Eye (tissue), 1 donor: ENCODE results near the gene KRTAP4-1.
"Not testable (repeated sequence)": the region's sequence is repeated elsewhere in the genome, so short reads cannot be mapped to it uniquely, and the experiment has no call there.

Source experiments
- DNase-seq: peaks from one replicate; pipeline ENCODE4 v3.0.0-alpha.2; 2015

The KRTAP4-1 gene

DNA sequence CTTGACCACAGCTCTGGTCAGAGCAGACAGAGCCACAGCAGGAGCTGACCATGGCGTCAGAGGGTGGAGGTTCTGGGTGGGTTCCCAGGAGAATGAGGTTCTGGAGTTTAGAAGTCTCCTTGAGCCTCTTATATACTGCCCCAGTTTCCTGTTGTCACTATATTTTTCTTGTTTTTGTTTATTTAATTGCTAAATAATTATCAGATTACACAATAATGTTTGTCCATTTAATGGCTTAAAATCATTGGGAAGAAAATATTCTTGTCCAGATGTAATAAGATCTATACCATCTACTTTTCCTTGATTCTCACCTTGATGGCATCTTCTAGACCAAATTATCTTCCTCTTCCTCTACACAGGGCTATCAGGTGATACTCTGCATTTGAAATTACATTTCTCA, 16.6 kb downstream of the KRTAP4-1 start, which contains the start of gene KRTAP4-3:
Gene KRTAP4-3, minus strand, starts transcription at position 101 of the 400 bp plus-strand sequence. Its CDS starts 49 bp downstream, at position 52.
- DNase-seq = no peak

DNA sequence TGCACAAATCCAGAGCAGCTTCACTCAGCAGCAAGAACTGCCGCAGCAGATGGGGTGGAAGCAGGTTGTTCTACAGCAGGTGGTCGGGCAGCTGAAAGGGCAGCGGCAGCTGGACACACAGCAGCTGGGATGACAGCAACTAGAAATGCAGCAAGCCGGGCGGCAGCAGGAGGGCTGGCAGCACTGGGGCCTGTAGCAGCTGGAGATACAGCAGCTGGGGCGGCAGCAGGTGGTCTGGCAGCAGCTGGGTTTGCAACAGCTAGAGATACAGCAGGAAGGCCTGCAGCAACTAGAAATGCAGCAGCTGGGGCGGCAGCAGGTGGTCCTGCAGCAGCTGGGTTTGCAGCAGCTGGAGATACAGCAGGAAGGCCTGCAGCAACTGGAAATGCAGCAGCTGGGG, 17.1 kb downstream of the KRTAP4-1 start:
- no peak for DNase-seq

DNA sequence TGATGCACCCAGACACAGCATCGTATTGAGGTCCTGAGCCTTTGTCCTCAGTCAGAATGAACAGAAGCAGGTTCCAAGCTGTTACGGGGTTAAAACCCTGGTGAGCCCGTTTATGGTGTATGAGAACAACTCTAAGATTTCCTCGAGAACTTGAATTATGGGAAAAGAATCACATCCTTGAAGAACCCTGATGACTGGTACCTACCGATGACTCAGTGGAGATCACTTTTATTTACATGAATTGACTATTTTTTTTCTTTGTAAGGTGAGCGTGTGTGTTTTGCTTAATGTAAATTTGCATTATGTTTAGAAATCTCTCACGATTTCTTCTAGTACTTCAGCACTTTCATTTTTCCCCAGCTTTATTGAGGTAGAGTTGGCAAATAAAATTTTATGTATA, 20.9 kb downstream of the KRTAP4-1 start:
- no peak for DNase-seq

DNA sequence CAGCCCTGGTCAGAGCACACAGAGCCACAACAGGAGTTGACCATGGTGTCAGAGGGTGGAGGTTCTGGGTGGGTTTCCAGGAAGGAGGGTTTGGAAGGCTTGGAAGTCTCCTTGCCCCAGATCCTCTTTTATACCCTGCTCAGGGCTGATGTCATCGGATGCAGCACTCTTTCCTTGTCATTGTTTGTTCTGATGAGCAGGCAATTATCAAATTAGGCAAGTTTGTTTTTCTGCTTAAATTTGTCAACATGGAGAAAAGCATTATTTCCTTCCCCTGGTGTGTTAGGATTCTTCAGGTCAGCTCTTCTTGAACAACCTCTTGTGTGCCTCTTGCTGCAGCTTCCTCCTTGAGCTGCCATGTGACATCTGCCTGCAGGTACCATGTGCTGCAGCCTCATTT, 24.1 kb downstream of the KRTAP4-1 start, which contains the start of gene KRTAP4-4:
Gene KRTAP4-4, minus strand, starts transcription at position 101 of the 400 bp plus-strand sequence. Its CDS starts 57 bp downstream, at position 44.
- no peak for DNase-seq

DNA sequence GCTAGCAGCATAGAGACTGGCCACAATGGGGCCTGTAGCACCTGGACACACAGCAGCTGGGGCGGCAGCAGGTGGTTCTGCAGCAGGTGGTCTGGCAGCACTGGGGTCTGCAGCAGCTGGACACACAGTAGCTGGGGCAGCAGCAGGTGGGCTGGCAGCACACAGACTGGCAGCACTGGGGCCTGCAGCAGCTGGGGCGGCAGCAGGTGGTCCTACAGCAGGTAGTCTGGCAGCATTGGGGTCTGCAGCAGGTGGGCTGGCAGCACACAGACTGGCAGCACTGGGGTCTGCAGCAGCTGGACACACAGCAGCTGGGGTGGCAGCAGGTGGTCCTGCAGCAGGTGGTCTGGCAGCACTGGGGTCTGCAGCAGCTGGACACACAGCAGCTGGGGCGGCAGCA, 24.5 kb downstream of the KRTAP4-1 start:
- DNase-seq = not testable (repeated sequence)

DNA sequence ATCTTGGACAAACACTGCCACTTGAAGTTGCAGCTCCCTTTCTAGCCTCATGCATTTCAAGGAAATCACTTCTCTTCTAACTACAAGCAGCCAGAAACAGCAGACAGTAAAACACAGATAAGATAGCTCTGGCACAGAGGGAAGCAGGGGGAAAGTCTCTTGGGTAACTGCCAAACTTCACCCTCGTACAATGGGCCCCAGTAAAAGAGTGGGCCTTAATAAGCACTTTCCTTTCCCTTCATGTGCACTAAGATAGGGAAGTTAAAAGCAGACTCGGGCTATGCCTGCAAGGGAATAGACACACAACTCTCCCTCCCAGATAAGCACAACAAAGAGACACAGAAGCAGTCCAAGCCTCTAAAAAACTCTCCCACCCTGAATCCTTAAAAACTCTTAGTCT, 30.9 kb downstream of the KRTAP4-1 start:
- DNase-seq = no peak

DNA sequence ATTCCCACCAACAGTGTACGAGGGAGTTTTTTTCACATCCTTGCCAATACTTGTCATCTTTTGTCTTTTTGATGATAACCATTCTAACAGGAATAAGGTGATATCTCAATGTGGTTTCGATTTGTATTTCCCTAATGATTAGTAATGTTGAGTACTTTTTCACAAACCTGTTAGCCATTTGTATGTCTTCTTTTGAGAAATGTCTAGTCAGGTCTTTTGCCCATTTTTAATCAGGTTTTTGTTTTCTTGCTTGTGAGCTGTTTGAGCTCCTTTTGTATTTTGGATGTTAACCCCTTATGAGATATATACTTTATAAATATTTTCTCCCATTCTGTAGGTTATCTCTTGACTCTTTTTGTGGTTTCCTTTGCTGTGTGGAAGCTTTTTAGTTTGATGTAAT, 33.2 kb downstream of the KRTAP4-1 start:
- no peak for DNase-seq

DNA sequence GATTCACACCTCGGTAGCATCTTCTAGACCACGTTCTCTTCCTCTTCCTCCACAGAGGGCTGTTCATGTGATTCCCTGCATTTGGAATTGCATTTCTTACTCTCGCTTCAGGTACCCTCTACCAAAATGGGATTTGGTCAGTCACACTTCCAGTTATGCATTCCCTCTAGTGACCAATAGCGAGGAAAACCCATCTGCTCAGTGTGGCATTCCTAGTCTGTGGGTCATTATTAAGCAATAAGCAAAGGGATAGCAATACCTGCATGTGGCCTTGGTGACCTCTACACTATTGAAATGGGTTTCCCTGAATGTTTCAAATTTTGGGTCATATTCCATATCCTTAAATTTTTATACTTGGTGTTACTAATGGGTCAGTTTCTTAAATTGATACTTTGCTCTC, 34.7 kb downstream of the KRTAP4-1 start:
- no peak for DNase-seq

DNA sequence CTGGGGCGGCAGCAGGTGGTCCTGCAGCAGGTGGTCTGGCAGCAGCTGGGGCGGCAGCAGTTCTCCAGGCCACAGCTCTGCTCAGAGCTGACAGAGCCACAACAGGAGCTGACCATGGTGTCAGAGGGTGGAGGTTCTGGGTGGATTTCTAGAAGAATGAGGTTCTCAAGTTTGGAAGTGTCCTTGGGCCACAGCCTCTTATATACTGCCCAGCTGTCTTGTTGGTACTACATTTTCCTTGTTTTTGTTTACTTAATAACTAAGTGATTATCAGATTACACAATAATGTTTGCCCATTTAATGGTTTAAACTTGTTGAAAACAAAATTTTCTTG, 35.1 kb downstream of the KRTAP4-1 start, which contains the start of gene KRTAP4-5:
Gene KRTAP4-5, minus strand, starts transcription at position 174 of the 334 bp plus-strand sequence. Its CDS starts 58 bp downstream, at position 116.
- DNase-seq = no peak

DNA sequence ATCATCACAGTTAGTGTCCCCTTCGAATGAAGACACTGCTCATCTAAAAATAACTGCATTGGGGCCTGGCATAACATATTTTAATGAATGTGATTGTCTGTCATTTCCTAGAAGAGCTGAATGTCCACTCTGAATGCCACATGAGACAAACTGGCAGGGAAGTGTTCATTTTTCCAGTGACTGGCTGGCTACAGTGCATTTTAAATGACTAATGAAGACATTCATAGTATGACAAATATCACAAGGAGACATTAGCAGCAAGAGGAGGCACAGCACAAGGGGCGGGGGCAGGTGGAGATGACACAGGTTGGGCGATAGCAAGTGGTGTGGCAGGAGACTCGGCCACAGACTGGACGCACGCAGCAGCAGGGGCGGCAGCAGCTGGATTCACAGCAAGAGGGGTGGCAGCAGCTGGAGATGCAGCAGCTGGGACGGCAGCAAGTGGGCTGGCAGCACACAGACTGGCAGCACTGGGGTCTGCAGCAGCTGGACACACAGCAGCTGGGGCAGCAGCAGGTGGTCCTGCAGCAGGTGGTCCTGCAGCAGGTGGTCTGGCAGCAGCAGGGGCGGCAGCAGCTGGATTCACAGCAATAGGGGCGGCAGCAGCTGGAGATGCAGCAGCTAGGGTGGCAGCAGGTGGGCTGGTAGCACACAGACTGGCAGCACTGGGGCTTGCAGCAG, 35.6 kb downstream of the KRTAP4-1 start:
- DNase-seq = peak; percentile 6

DNA sequence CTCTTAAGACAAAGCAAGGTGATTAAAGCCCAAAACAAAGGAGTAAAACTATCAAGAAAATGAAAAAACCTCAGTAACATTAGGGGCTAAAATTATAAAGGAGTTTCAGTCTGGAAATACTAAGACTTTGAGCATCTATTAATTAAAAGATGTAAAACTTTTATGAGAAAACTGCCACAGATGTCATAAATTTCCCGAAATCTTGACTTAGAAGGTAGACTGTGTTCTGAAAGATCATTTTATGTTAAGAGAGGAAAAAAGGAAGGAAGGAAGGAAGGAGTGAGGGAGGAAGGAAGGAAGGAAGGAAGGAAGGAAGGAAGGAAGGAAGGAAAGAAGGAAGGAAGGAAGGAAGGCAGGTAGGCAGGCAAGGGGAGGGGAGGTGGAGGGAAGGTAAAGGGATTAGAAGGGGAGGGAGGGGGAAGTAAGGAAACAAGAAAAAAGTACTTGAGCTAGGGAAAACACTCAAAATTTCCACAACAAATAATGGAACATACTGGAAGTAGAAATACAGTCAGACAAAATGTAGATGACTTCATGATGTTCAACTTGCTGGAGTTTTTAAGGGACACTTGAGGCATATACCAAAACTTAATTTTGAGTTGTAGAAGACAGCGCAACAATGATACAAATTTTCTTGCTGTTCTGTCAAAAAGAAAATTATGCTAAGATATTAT, 37.0 kb downstream of the KRTAP4-1 start:
- no peak for DNase-seq

DNA sequence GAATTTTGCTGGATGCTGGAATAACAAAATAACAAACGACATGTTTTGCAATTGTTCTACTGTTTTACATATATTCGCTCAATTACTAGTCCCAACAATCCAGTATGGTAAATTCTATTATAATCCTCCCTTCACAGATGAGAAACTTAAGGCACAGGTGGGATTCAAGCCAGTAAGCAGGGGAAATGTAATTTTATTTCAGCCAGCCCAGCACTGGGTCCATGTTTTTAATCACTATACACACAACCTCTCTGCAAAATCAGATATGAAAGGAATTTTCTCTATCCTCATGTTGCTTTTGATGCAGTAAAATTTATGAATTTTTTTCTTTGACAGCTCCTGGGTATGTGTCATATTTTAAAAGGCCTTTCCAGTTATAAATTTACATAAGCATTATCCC, 39.5 kb downstream of the KRTAP4-1 start:
- DNase-seq = no peak

DNA sequence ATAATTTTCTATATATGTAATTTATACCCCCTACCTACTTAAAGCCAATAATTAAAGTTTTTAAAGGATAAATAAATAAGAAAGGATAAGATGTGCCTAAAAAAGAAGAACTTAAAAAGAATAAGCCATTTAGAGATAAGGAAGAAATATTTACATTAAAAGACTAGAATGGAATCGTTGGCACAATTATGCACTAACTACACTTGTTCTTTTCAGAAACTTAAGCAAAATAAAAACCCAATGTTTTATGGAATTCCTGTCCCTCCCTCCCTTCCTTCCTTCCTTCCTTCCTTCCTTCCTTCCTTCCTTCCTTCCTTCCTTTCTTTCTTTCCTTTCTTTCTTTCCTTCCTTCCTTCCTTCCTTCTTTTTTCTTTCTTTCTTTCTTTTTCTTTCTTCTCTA, 39.9 kb downstream of the KRTAP4-1 start:
- no peak for DNase-seq

DNA sequence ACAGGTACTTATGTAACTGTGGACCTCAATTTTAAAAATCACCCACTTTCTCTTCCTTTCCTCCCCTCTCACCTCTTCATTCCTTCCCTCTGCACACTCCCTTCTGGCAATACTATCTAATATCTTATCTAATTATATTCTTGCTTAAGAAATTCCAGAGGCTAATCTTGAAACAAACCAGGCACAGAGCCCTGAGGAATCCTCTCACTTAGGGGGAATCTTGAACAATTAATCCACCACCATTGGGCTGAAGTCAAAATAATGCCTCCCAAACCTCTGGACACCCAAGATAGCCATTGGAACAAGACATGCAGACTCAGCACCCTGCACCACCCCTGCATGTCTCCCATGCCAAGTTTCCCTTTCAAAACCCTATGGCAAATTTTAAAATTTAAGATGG, 43.4 kb downstream of the KRTAP4-1 start:
- no peak for DNase-seq

DNA sequence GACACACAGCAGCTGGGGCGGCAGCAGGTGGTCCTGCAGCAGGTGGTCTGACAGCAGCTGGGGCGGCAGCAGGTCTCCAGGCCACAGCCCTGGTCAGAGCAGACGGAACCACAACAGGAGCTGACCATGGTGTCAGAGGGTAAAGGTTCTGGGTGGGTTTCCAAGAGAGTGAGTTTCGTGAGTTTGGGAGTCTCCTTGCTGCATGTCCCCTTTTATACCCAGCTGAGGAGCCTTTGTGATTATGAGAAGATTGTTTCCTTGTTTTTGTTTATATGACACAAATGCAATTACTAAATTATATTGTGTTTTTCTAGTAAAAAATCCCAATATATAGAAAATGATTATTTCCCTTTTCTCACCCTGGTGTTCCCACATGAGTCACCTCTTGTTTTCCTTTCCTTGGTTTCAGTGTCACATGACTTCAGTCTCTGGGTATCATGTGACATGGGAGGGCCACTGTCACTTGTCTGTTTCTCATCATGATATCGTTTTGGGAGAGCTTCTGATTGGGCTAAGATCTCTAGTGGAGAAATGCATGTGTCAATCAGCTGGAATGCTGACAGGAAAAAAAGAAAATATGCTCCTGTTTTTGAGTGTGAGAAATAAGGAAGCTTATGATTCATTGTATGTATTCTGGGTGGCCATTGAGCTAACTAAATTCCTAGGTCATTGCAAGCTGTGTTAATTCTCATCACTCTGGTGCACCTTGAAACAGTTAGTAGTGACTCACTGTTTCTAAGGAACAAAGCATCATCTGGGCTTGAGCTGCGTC, 44.2 kb downstream of the KRTAP4-1 start, which contains the start of gene KRTAP4-6:
Gene KRTAP4-6, minus strand, starts transcription at position 185 of the 772 bp plus-strand sequence. Its CDS starts 57 bp downstream, at position 128.
- no peak for DNase-seq

DNA sequence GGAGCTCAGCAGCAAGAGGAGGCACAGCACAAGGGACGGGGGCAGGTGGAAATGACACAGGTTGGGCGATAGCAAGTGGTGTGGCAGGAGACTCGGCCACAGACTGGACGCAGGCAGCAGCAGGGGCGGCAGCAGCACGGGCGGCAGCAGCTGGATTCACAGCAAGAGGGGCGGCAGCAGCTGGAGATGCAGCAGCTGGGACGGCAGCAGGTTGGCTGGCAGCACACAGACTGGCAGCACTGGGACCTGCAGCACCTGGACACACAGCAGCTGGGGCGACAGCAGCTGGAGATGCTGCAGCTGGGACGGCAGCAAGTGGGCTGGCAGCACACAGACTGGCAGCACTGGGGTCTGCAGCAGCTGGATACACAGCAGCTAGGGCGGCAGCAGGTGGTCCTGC, 44.8 kb downstream of the KRTAP4-1 start:
- DNase-seq = not testable (repeated sequence)
